RWPE2 (cell line): ENCODE results near the gene CCR5AS.

Source experiments
- ATAC-seq: fragments of 200-7000 bp; cut with Tn5 transposase; 3 replicates; pipeline ENCODE4 v1.9.1; 2021; ENCODE audit warnings: low read depth
- DNase-seq: peaks from one replicate; pipeline ENCODE4 v3.0.0-alpha.2; 2020; ENCODE audit warnings: low spot score
- H3K27ac ChIP-seq: fragments of 450-650 bp; 2 replicates; pipeline ENCODE4 v1.5.1; 2017; ENCODE audit warnings: mild to moderate bottlenecking; ENCODE audit not compliant: poor library complexity, severe bottlenecking
- H3K27me3 ChIP-seq: fragments of 250-450 bp; sonication (Bioruptor Pico); 2 replicates; pipeline ENCODE4 v1.5.1; 2021; ENCODE audit warnings: mild to moderate bottlenecking, moderate library complexity; ENCODE audit not compliant: insufficient read depth, poor library complexity, severe bottlenecking
- H3K36me3 ChIP-seq: fragments of 250-450 bp; sonication (Bioruptor Pico); 2 replicates; pipeline ENCODE4 v1.5.1; 2020; ENCODE audit warnings: low read depth, mild to moderate bottlenecking, moderate library complexity
- H3K4me1 ChIP-seq: fragments of 250-450 bp; sonication (Bioruptor Pico); 2 replicates; pipeline ENCODE4 v1.5.1; 2021; ENCODE audit warnings: mild to moderate bottlenecking, moderate library complexity; ENCODE audit not compliant: insufficient read depth, poor library complexity, severe bottlenecking
- H3K4me3 ChIP-seq: fragments of 250-450 bp; sonication (Bioruptor Pico); 2 replicates; pipeline ENCODE4 v1.5.1; 2021; ENCODE audit warnings: mild to moderate bottlenecking, moderate library complexity; ENCODE audit not compliant: severe bottlenecking
- H3K9me3 ChIP-seq: fragments of 250-450 bp; sonication (Bioruptor Pico); 2 replicates; pipeline ENCODE4 v1.5.1; 2021; ENCODE audit warnings: mild to moderate bottlenecking, moderate library complexity; ENCODE audit not compliant: severe bottlenecking
- TF ChIP-seq, protein P1 (sequence below): fragments of 450-650 bp; IDR thresholded peaks from one replicate; pipeline ENCODE4 v1.5.1; 2017; ENCODE audit warnings: mild to moderate bottlenecking, moderate library complexity; ENCODE audit not compliant: poor library complexity, severe bottlenecking

CCR5AS gene

DNA sequence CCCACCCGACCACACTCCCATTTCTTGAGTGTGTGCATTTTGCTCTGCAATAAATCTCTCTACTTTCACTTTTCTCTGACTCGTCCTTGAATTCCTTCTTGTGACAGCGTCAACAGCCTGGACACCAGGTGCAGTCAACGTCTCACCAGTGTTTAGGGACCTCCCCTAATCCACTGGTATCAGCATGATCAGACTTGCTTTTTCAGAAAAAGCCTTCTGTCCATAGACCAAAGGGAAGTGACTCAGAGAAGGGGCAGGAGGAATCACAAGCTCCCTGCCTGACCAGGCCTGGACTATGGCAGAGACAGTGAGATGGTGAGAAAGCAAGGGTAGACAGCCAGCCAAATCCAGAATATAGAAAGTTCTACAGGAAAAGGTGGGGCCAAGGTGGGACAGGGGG is 20.7 kb downstream of the CCR5AS start:
- ATAC-seq (peak; percentile 99), DNase-seq (peak; percentile 82)
- H3K36me3 ChIP-seq, result no peaks in the 10 kb centered on the region
- peaks cover 7% of the 10 kb centered on the region for H3K4me1 ChIP-seq
- H3K27ac ChIP-seq, result peak overlapping the region; percentile 84
- no peak overlapping the region for H3K4me3 ChIP-seq
- no peaks in the 10 kb centered on the region for H3K9me3 ChIP-seq
- TF ChIP-seq, protein P1, sequence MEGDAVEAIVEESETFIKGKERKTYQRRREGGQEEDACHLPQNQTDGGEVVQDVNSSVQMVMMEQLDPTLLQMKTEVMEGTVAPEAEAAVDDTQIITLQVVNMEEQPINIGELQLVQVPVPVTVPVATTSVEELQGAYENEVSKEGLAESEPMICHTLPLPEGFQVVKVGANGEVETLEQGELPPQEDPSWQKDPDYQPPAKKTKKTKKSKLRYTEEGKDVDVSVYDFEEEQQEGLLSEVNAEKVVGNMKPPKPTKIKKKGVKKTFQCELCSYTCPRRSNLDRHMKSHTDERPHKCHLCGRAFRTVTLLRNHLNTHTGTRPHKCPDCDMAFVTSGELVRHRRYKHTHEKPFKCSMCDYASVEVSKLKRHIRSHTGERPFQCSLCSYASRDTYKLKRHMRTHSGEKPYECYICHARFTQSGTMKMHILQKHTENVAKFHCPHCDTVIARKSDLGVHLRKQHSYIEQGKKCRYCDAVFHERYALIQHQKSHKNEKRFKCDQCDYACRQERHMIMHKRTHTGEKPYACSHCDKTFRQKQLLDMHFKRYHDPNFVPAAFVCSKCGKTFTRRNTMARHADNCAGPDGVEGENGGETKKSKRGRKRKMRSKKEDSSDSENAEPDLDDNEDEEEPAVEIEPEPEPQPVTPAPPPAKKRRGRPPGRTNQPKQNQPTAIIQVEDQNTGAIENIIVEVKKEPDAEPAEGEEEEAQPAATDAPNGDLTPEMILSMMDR, result no peak
- no peaks in the 10 kb centered on the region for H3K27me3 ChIP-seq

DNA sequence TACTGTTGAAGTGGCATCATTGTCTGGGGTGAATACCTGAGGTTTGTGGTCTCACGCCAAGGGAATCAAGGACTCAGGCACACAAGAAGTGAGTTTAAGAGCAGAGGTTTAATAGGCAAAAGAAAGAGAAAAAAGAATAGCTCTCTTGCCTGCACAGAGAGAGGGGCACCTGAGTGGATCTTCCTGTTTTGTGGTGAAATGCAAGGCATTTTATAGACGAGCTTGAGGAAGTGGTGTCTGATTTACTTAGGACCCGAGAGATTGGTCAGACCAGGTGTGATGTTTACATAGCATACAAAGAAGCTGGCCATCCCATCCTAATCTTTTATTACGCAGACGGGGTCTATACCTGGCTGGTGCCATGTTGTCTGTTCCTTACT is 22.9 kb downstream of the CCR5AS start:
- TF ChIP-seq, protein P1, result no peak
- ATAC-seq (no peak), DNase-seq (no peak)
- Histone ChIP-seq H3K27ac (no peak overlapping the region), H3K36me3 (no peaks in the 10 kb centered on the region), H3K4me1 (peaks cover 7% of the 10 kb centered on the region), H3K9me3 (no peaks in the 10 kb centered on the region), H3K4me3 (no peak overlapping the region), H3K27me3 (no peaks in the 10 kb centered on the region)

DNA sequence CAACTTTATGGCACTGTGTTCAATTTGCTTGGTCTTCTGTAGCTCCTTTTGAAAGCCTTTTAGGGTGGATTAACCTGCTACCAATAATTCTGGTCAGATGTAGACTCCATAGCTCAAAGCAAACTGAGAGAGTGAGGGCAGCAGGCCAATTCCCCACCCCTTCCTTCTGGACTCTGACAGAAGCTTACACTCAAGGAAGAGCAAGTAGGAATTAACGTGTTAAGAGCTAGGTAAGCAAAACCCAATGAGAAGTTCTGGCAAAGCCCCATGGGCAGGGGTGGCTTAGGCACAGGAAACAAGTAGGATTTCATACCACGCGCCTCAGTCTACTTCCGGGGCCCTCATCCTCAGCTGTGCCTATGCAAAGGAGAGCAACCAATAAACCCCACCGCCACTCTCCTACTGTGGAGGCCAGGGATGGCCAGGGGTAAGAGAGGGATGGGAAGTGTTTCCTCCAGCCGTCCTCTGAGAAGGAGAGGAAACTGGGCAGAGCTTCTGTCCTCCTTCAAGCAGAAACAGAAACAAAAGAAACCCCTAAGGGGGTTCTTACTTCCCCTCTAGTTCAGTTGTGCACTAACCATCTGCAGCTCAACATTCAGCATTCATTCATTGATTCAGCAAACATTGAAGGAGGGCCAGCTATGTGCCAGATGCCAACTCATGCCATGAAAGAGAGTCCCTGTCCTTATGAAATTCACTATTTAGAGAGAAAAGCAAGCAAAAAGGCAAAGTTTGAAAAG is 23.5 kb downstream of the CCR5AS start:
- Histone ChIP-seq H3K36me3 (no peaks in the 10 kb centered on the region), H3K4me3 (no peak overlapping the region), H3K9me3 (no peaks in the 10 kb centered on the region), H3K4me1 (peaks cover 7% of the 10 kb centered on the region), H3K27me3 (no peaks in the 10 kb centered on the region), H3K27ac (no peak overlapping the region)
- TF ChIP-seq, protein P1, result no peak
- ATAC-seq (no peak), DNase-seq (no peak)

DNA sequence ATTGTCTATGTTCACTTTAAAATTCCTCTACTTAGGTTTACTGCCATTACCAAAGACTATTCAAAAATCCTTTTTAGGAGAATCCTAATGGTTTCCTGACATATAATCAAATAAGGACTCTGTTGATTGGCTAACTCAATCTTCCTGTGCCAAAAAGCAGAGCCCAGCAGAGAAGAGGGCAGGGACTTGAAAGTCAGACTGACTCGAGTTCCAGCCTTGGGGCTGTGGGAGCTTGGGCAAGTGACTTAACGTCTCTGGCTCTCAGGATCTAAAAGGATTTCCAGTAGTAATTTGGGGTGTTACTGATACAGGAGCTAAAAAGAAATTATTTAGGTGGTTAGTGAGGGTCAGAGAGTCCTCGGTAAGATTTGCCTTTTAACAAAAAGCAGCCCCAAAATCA is 25.2 kb downstream of the CCR5AS start:
- DNase-seq, result no peak
- H3K27ac ChIP-seq, result no peak overlapping the region
- H3K9me3 ChIP-seq, result no peaks in the 10 kb centered on the region
- TF ChIP-seq, protein P1, result no peak
- no peak for ATAC-seq
- H3K36me3 ChIP-seq, result no peaks in the 10 kb centered on the region
- peaks cover 3% of the 10 kb centered on the region for H3K4me1 ChIP-seq
- no peaks in the 10 kb centered on the region for H3K27me3 ChIP-seq
- no peak overlapping the region for H3K4me3 ChIP-seq
